Small intestine (tissue), 16 donors: Measurements from ENCODE around the gene VAMP5. TPM values are rescaled to one million over a fixed set of nuclear protein-coding genes. Genes with fewer than 3 reads are reported as not detected.

Source experiments
- DNase-seq, 2 donors: peaks; one replicate each; pipeline versions ENCODE4 v3.0.0 to v3.0.0-alpha.2; 2013
- FAIRE-seq: peaks from 2 replicates; lab custom pipeline; 2012; peaks lifted over from hg19 to GRCh38; lab: Jason Lieb, UNC
- H3K27ac ChIP-seq, 3 donors: one replicate each; pipeline ENCODE4 v1.5.1; 2013; ENCODE audit warnings: low read length in 2 of 3, mild to moderate bottlenecking in 2 of 3, control low read depth in 1 of 3, inconsistent platforms in 1 of 3, low read depth in 1 of 3, moderate library complexity in 1 of 3
- H3K27me3 ChIP-seq, 3 donors: one replicate each; pipeline ENCODE4 v1.6.1; 2013; ENCODE audit warnings: low read length in 3 of 3, inconsistent platforms in 1 of 3; ENCODE audit not compliant: control insufficient read depth in 3 of 3, insufficient read depth in 3 of 3
- H3K36me3 ChIP-seq, 3 donors: one replicate each; pipeline ENCODE4 v1.6.1; 2013; ENCODE audit warnings: low read length in 3 of 3, inconsistent platforms in 1 of 3, low read depth in 1 of 3, mild to moderate bottlenecking in 1 of 3, moderate library complexity in 1 of 3; ENCODE audit not compliant: control insufficient read depth in 3 of 3, insufficient read depth in 2 of 3
- H3K4me1 ChIP-seq, 3 donors: one replicate each; pipeline ENCODE4 v1.6.1; 2013; ENCODE audit warnings: low read length in 2 of 3, inconsistent platforms in 1 of 3, low read depth in 1 of 3, mild to moderate bottlenecking in 1 of 3, moderate library complexity in 1 of 3; ENCODE audit not compliant: control insufficient read depth in 3 of 3, insufficient read depth in 2 of 3
- H3K4me3 ChIP-seq, 3 donors: one replicate each; pipeline ENCODE4 v1.5.1; 2013; ENCODE audit warnings: low read length in 3 of 3, control low read depth in 1 of 3, inconsistent platforms in 1 of 3, low read depth in 1 of 3, mild to moderate bottlenecking in 1 of 3, moderate library complexity in 1 of 3
- H3K9me3 ChIP-seq, 2 donors: one replicate each; pipeline ENCODE4 v1.6.1; 2013; ENCODE audit warnings: low read depth in 1 of 2, low read length in 1 of 2; ENCODE audit not compliant: control insufficient read depth in 2 of 2, insufficient read depth in 1 of 2
- WGBS, 3 donors: extraction: QIAGEN DNeasy Blood & Tissue Kit; methylation state at CpG; one replicate each; pipeline ENCODE4 v1.1.7; 2013; 5-methylcytosine and 5-hydroxymethylcytosine counted together
- long read RNA-seq, 10 donors: transcript quantifications; one replicate each; lab custom pipeline, GENCODE V29; 2026
- polyA plus RNA-seq, 4 donors: library from polyadenylated mRNA; stranded (reverse) in 3 of 4; unstranded in 1 of 4; fragments of 200-250 nt in 3 of 4; fragments of 120-200 nt in 1 of 4; gene quantifications; one replicate each; pipeline versions ENCODE4 v1.2.1 to v1.2.3, GENCODE V29; 2013
- donor health status: healthy with polysubstance abuse.
- donor health status: control.
- donor health status: control.
- donor health status: Bipolar disorder and iron deficiency.
- donor health status: healthy.

Gene VAMP5, protein sequence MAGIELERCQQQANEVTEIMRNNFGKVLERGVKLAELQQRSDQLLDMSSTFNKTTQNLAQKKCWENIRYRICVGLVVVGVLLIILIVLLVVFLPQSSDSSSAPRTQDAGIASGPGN
- polyA plus RNA-seq = 100 to 1,000 TPM in 1 of 4 donors, 10 to 100 TPM in 3; 12.8 to 110 (median 86.4) TPM
- long read RNA-seq, donor 1 = 0 reads
- long read RNA-seq, donor 2, partial matches to known transcripts = 0 of 3 reads
- long read RNA-seq, donor 2, other reads (novel, unspliced or antisense) = 0 of 3 reads
- long read RNA-seq, donor 3, transcript VAMP5-201 (3 exons, 689 nt) = major isoform, 6 of 22 reads
- long read RNA-seq, donor 3, partial matches to known transcripts = 10 of 22 reads
- long read RNA-seq, donor 3, other reads (novel, unspliced or antisense) = 5 of 22 reads
- long read RNA-seq, donor 4 = 0 reads
- long read RNA-seq, donor 5, transcript VAMP5-201 (3 exons, 689 nt) = major isoform, 5 of 5 reads
- long read RNA-seq, donor 5, partial matches to known transcripts = 0 of 5 reads
- long read RNA-seq, donor 5, other reads (novel, unspliced or antisense) = 0 of 5 reads
- long read RNA-seq, donor 6, transcript VAMP5-201 (3 exons, 689 nt) = major isoform, 8 of 8 reads
- long read RNA-seq, donor 6, partial matches to known transcripts = 0 of 8 reads
- long read RNA-seq, donor 6, other reads (novel, unspliced or antisense) = 0 of 8 reads
- long read RNA-seq, donor 7 = 0 reads
- long read RNA-seq, donor 8, partial matches to known transcripts = 0 of 4 reads
- long read RNA-seq, donor 8, other reads (novel, unspliced or antisense) = 0 of 4 reads
- long read RNA-seq, donor 9, partial matches to known transcripts = 5 of 6 reads
- long read RNA-seq, donor 9, other reads (novel, unspliced or antisense) = 0 of 6 reads
- long read RNA-seq, donor 10, transcript VAMP5-201 (3 exons, 689 nt) = major isoform, 21 of 28 reads
- long read RNA-seq, donor 10, partial matches to known transcripts = 7 of 28 reads
- long read RNA-seq, donor 10, other reads (novel, unspliced or antisense) = 0 of 28 reads

DNA sequence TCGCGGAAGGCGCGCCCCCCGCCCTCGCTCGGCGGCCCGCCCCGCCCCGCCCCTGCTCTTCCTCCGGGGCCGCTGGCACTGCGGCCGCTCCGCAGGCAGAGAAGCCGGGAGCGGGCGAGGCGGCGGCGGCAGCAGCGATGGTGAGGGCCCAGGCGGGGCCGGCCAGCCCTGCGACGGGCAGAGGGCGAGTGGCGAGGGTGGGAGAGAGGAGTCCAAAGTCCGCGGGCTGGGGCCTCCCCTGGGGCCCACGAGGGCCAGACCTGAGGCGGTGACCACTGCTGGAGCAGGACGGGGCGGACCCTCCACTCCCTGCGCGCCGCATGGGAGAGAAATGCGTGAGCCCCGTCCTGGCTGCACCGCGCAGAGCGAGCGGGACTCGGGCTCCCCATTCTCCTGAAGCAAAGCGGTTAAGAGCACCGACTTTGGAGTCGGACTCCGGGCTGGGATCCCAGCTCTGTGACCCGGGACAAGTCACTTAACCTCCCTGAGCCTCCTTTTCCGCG lies at the start of gene VAMP5:
Gene VAMP5 (plus strand): TSS at position 78 of the 503 bp plus-strand sequence. CDS start 60 bp downstream, at position 138.
- Histone ChIP-seq H3K4me3 (peak within 1 kb of the TSS; percentile 45 to 66 (median 47)), H3K27me3 (no peaks in the 10 kb centered on the region), H3K27ac (peak within 1 kb of the TSS; percentile 93 to 98 (median 94)), H3K36me3 (peaks cover 0 to 36% (median 11%) of the 10 kb centered on the region in 3 donors), H3K9me3 (no peaks in the 10 kb centered on the region), H3K4me1 (peaks cover 5 to 34% (median 16%) of the 10 kb centered on the region in 3 donors)
- WGBS, 3 donors = 0 to 6% (median 5%) methylated on average over 38 to 52 of the region's 52 CpGs
- DNase-seq (peak; percentile 65 to 89), FAIRE-seq (no peak)

DNA sequence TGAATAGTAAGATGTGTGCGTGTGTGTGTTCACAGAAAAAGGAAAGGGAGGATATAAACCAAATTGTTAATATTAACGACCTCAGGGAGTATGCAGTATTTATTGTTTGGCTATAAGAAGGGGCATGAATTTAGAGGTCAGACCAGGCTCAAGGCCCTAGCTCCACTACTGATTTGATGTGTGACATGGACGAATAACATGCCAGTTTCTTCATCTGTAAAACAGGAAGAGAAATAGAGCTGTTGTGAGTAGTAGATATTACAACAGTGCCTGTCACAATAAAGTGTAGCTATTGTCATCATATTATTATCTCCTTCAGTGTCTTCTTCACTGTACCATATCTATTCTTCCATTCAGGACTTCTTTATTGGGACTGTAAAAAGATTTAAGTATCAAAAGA lies 49.4 kb upstream of the VAMP5 start:
- Histone ChIP-seq H3K36me3 (no peaks in the 10 kb centered on the region), H3K9me3 (no peaks in the 10 kb centered on the region), H3K27me3 (no peaks in the 10 kb centered on the region), H3K4me1 (peaks cover 0 to 15% (median 4%) of the 10 kb centered on the region in 3 donors), H3K27ac (no peak overlapping the region), H3K4me3 (no peak overlapping the region)
- no peak for DNase-seq
- WGBS, 3 donors = 65 to 77% (median 72%) methylated on average over 3 of the region's 3 CpGs
- FAIRE-seq = no peak

DNA sequence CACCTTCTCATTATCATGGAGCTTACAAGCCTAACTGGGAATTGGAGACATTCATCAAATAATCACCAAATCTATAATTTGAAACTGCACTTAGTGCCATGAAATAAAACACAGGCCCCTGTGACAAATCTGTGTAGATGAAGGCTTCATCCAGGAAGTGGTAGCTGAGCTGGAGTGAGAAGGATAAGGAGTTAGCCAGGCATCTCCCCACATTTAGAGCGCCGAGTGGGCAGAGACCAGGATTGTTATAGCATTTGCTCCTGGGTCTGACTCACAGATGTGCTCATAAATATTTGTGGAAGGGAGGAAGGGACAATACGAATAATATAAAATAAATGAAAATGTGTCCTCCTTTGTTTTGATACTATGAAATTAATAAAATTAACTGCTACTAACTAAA lies 47.8 kb upstream of the VAMP5 start:
- peaks cover 0 to 16% (median 4%) of the 10 kb centered on the region in 3 donors for H3K4me1 ChIP-seq
- no peaks in the 10 kb centered on the region for H3K9me3 ChIP-seq
- H3K36me3 ChIP-seq = peaks cover 0 to 5% (median 1%) of the 10 kb centered on the region in 3 donors
- FAIRE-seq (no peak), DNase-seq (no peak)
- 79 to 87% (median 84%) methylated on average over 3 of the region's 3 CpGs for WGBS, 3 donors
- H3K27me3 ChIP-seq = no peaks in the 10 kb centered on the region
- no peak overlapping the region for H3K4me3 ChIP-seq
- H3K27ac ChIP-seq = no peak overlapping the region

DNA sequence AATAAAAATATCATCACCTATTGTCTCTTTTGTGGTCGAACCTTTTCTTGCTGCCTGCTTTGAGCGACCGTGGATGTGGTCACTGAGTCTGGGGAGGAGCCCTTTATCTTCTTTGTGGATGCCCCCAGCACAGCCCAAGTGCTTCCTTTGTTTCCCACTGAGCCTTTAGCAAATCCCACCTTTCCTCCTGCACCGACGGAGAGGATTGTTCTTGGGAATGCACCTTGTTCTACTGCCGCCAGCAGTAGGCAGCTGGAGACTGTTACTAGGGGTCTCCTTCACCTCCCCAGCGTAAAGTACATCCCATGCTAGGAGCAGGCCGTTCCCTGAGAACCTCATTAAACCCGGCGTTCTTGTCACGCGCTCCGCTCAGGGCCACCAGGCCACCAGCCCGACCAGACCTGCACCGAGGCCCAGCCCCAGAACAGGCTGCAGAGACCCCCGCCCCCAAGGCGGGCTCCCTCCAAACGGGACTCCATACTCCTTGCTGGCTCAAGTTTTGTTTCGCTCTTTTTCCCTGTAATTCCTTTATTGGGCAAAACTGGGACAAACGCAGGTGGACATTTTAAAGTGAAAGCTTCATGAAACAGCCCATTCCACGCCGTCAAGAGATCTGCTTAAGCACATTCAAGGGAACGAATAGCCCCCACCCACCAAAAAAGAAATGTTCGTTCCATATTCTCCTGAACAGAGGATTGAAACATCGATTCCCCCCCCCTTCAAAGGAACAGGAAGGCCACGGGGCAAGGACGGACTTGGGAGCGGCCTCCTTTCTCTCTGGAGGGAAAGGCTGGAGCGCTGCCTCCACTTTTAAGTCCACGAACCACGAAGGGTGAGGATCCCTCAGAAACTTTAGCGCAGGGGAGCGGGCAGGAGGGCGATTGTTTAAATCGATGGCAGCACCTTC lies 46.4 kb upstream of the VAMP5 start:
- Histone ChIP-seq H3K27ac (peak overlapping the region; percentile 94 to 98 (median 96)), H3K4me1 (peaks cover 0 to 27% (median 9%) of the 10 kb centered on the region in 3 donors), H3K9me3 (no peaks in the 10 kb centered on the region), H3K27me3 (no peaks in the 10 kb centered on the region), H3K36me3 (peaks cover 7 to 13% (median 12%) of the 10 kb centered on the region in 3 donors), H3K4me3 (peak overlapping the region; percentile 62 to 93 (median 71))
- WGBS, 3 donors = 1 to 2% (median 1%) methylated on average over 35 of the region's 35 CpGs
- DNase-seq (peak; percentile 63 to 87), FAIRE-seq (no peak)

DNA sequence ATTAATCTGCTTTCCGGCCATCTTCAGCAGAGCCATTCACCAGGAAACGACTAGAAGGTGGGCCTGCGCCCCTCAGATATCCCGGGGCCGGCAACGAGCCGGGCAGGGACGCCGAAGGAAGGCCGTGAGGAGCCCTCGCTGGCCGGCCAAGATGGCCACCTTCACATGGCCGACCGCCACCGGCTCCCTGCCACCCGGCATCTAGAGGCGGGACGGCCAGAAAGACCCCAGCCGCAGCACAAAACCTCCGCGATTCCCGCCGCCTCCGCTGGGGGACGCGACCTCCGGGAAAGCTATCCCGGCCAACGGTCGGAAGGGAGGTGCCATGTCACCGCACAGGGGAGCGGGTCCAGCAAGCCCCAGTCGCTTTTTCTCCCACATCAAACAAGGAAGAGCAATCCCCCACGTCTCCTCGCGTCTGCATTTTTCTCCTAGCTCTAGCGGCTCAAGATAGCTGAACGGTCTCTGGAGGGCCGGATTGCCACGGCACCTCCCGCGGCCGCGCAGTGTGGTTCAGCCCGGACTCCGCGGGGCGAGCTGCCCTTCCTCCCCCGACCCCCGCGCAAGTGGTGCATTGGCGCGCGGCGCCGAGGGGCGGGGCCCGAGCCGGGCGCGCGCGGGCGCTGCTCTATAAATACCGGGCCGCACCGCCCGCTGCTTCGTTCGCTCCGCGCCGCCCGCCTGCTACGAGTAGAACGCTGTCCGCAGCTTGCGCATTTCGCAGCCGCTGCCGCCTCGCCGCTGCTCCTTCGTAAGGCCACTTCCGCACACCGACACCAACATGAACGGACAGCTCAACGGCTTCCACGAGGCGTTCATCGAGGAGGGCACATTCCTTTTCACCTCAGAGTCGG lies 45.5 kb upstream of the VAMP5 start, which contains the start of gene MAT2A:
Gene MAT2A (plus strand): TSS at position 662 of the 854 bp plus-strand sequence. CDS start 120 bp downstream, at position 782.
- Histone ChIP-seq H3K4me3 (peak within 1 kb of the TSS; percentile 62 to 93 (median 71)), H3K9me3 (no peaks in the 10 kb centered on the region), H3K4me1 (peaks cover 0 to 29% (median 9%) of the 10 kb centered on the region in 3 donors), H3K27ac (peak within 1 kb of the TSS; percentile 94 to 98 (median 97)), H3K27me3 (no peaks in the 10 kb centered on the region), H3K36me3 (peaks cover 9 to 13% (median 13%) of the 10 kb centered on the region in 3 donors)
- DNase-seq = peak; percentile 88 to 98
- 0% methylated on average over 81 to 92 of the region's 92 CpGs for WGBS, 3 donors
- no peak for FAIRE-seq

DNA sequence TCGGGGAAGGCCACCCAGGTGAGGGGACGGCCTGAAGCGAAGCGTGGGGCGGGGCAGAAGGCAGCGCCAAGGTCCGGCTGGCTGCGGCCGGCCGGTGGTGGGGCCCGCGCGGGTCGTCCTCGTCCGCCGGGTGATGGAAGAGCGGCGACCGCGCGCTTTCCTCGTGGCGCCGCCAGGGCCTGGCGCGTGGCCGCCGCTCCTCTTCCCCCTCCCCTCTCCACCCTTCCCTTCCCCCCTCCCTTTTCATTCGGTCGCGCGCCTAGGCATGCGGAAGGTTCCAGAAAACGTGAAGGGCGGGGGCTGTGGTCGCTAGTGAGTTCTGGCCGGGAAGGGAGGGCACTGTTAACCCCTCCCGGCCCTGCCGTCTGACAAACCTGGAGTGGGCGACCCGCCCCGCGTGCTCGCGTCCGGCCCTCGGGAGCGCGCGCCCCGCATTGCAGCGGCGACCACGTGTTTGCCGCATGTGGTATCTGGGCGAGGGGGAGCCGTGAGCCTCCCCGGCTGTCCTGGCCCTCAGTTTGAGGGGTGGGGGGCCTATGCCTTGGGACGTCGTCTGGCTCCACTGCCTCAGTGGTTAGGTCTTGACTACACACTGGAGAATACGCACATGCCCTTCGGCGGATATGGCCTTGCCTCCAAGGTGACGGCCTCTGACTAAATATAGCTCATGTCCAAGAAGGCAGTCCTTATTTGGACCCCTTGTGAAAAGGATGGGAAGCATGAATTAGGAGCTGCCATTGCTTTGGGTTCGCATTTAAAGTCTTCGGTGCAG lies 44.7 kb upstream of the VAMP5 start:
- H3K9me3 ChIP-seq = no peaks in the 10 kb centered on the region
- peak overlapping the region; percentile 62 to 93 (median 71) for H3K4me3 ChIP-seq
- H3K4me1 ChIP-seq = peaks cover 0 to 25% (median 9%) of the 10 kb centered on the region in 3 donors
- peaks cover 9 to 17% (median 13%) of the 10 kb centered on the region in 3 donors for H3K36me3 ChIP-seq
- DNase-seq = peak; percentile 70 to 87
- FAIRE-seq = no peak
- no peaks in the 10 kb centered on the region for H3K27me3 ChIP-seq
- 0% methylated on average over 40 to 67 of the region's 67 CpGs for WGBS, 3 donors
- peak overlapping the region; percentile 93 to 97 (median 94) for H3K27ac ChIP-seq
